Endothelial cell of umbilical vein (primary cell): ENCODE measurements around the gene PTPRF. TPM values are rescaled to one million over a fixed set of nuclear protein-coding genes. Genes with fewer than 3 reads are reported as not detected.

Experiments used
- BruUV-seq: library from RNA; stranded (reverse); fragments of 400-500 nt; replicated peaks from 2 replicates; lab custom pipeline; 2021; lab: Mats Ljungman, UMichigan
- CTCF ChIA-PET: fragments of 300-600, 350-600 bp; sonication (Branson Sonifier 250); formaldehyde crosslinking; loops from one replicate; lab custom pipeline; 2021; ENCODE audit warnings: antibody characterized with exemption, inconsistent platforms; lab: Charles Lee
- POLR2A ChIA-PET: fragments of 300-600, 350-600 bp; sonication (Branson Sonifier 250); formaldehyde crosslinking; loops from one replicate; lab custom pipeline; 2021; ENCODE audit warnings: antibody characterized with exemption, inconsistent platforms; lab: Charles Lee
- DNase-seq: peaks from one replicate; pipeline ENCODE4 v3.0.0-alpha.2; 2011; ENCODE audit warnings: low read depth, low spot score
- FAIRE-seq: peaks from 2 replicates; lab custom pipeline; 2011; peaks lifted over from hg19 to GRCh38; lab: Jason Lieb, UNC
- H2AFZ ChIP-seq: 2 replicates; pipeline ENCODE4 v1.6.0; 2012; ENCODE audit warnings: low read depth, low read length, control low read depth, inconsistent platforms
- H3K27ac ChIP-seq: 2 replicates; pipeline ENCODE4 v1.5.1; 2011; ENCODE audit warnings: low read depth, mild to moderate bottlenecking, control low read depth, low read length, moderate library complexity; ENCODE audit not compliant: insufficient read depth
- H3K27me3 ChIP-seq, 2 experiments: 2 replicates each; pipeline versions ENCODE4 v1.6.0 to v1.6.1; 2011; ENCODE audit warnings: low read length in 2 of 2, mixed read lengths in 1 of 2; ENCODE audit not compliant: control insufficient read depth in 2 of 2, insufficient read depth in 2 of 2
- H3K36me3 ChIP-seq, 2 experiments: 2 replicates in 1 of 2; 3 replicates in 1 of 2; pipeline ENCODE4 v1.5.1; 2011; ENCODE audit warnings: low read length in 2 of 2, mild to moderate bottlenecking in 1 of 2, moderate library complexity in 1 of 2; ENCODE audit not compliant: control insufficient read depth in 2 of 2, insufficient read depth in 2 of 2; ENCODE audit errors: extremely low read depth in 1 of 2
- H3K4me1 ChIP-seq: 3 replicates; pipeline ENCODE4 v1.5.1; 2011; ENCODE audit warnings: mild to moderate bottlenecking, low read length; ENCODE audit not compliant: control insufficient read depth, insufficient read depth; ENCODE audit errors: extremely low read depth
- H3K4me2 ChIP-seq: 2 replicates; pipeline ENCODE4 v1.6.1; 2011; ENCODE audit warnings: low read length, control low read depth, mixed read lengths; ENCODE audit not compliant: insufficient read depth
- H3K4me3 ChIP-seq, 3 experiments: fragments of 200-600 bp in 1 of 3; sonication (generic), shearing (Covaris generic) in 1 of 3; replicated peaks in 1 of 3; 2 replicates each; pipeline ENCODE4 v1.5.1; 2011 to 2016; ENCODE audit warnings: control low read depth in 3 of 3, low read length in 3 of 3, mild to moderate bottlenecking in 2 of 3, inconsistent platforms in 1 of 3, low read depth in 1 of 3, moderate library complexity in 1 of 3; ENCODE audit not compliant: insufficient read depth in 1 of 3
- H3K79me2 ChIP-seq: 2 replicates; pipeline ENCODE4 v1.6.0; 2012; ENCODE audit warnings: low read length, inconsistent platforms; ENCODE audit not compliant: control insufficient read depth, insufficient read depth
- H3K9ac ChIP-seq: replicated peaks from 2 replicates; pipeline ENCODE3; 2011; ENCODE audit warnings: low read length, control low read depth; ENCODE audit not compliant: insufficient read depth; ENCODE audit errors: extremely low read depth
- H3K9me1 ChIP-seq: replicated peaks from 3 replicates; pipeline ENCODE4 v1.6.0; 2011; ENCODE audit warnings: mild to moderate bottlenecking, low read length; ENCODE audit not compliant: control insufficient read depth, insufficient read depth; ENCODE audit errors: extremely low read depth
- H3K9me3 ChIP-seq: replicated peaks from 2 replicates; pipeline ENCODE4 v1.5.1; 2012; ENCODE audit warnings: low read length, inconsistent platforms; ENCODE audit not compliant: control insufficient read depth, insufficient read depth
- H4K20me1 ChIP-seq: replicated peaks from 2 replicates; pipeline ENCODE3; 2011; ENCODE audit warnings: mild to moderate bottlenecking, low read length; ENCODE audit not compliant: control insufficient read depth, insufficient read depth; ENCODE audit errors: extremely low read depth
- CTCF ChIP-seq, 2 donors: IDR thresholded peaks; 1 replicate in 1 of 2; 2 replicates in 1 of 2; pipeline ENCODE4 v1.5.1; 2011; ENCODE audit warnings: low read length in 2 of 2, mild to moderate bottlenecking in 2 of 2, moderate library complexity in 2 of 2, control low read depth in 1 of 2, inconsistent platforms in 1 of 2, low read depth in 1 of 2; ENCODE audit not compliant: insufficient read depth in 1 of 2; ENCODE audit errors: extremely low read depth in 1 of 2
- EZH2 ChIP-seq: IDR thresholded peaks from 2 replicates; pipeline ENCODE4 v1.6.1; 2012; ENCODE audit warnings: borderline replicate concordance, low read depth, mild to moderate bottlenecking, moderate library complexity, low read length, inconsistent platforms; ENCODE audit not compliant: severe bottlenecking
- FOS ChIP-seq: IDR thresholded peaks from 2 replicates; pipeline ENCODE4 v1.6.1; 2011; ENCODE audit warnings: mild to moderate bottlenecking, low read length, moderate library complexity, borderline replicate concordance; ENCODE audit not compliant: insufficient read depth
- GATA2 ChIP-seq: IDR thresholded peaks from 2 replicates; pipeline ENCODE4 v1.7.0; 2011; ENCODE audit warnings: low read depth, mild to moderate bottlenecking, moderate library complexity, mixed read lengths, low read length; ENCODE audit not compliant: insufficient read length, insufficient read depth
- JUN ChIP-seq: IDR thresholded peaks from 2 replicates; pipeline ENCODE4 v1.6.1; 2011; ENCODE audit warnings: borderline replicate concordance, low read depth; ENCODE audit not compliant: insufficient read length, insufficient read depth
- MAX ChIP-seq: IDR thresholded peaks from 2 replicates; pipeline ENCODE4 v1.6.1; 2011; ENCODE audit not compliant: insufficient read depth, insufficient read length
- MYC ChIP-seq: IDR thresholded peaks from one replicate; pipeline ENCODE4 v1.6.1; 2011; ENCODE audit warnings: mild to moderate bottlenecking, low read depth, low read length
- POLR2A ChIP-seq: IDR thresholded peaks from 2 replicates; pipeline ENCODE4 v1.6.1; 2012; ENCODE audit warnings: low read depth, mild to moderate bottlenecking, control low read depth, low read length
- POLR2AphosphoS5 ChIP-seq: IDR thresholded peaks from 2 replicates; pipeline ENCODE4 v1.6.1; 2012; ENCODE audit warnings: low read depth, mild to moderate bottlenecking, control low read depth, low read length, moderate library complexity; ENCODE audit not compliant: insufficient read depth
- dilution Hi-C: fragments of 300-500 bp; cut with MboI; formaldehyde crosslinking; loops from one replicate; pipeline ENCODE4 v1.15.0; 2019; ENCODE audit warnings: low sequenced_read_pairs; ENCODE audit not compliant: extremely low pct_ligation_motif_present
- intact Hi-C: fragments of 100-400 bp; cut with micrococcal nuclease; formaldehyde crosslinking; loops from one replicate; pipeline ENCODE4 v1.10.0; 2022
- polyA plus RNA-seq, 4 experiments: library from polyadenylated mRNA; depleted of rRNA in 3 of 4; stranded (reverse) in 3 of 4; unstranded in 1 of 4; fragments of >200 nt; gene quantifications; 2 replicates each; pipeline versions ENCODE4 v1.2.1 to v1.2.3, GENCODE V29; 2011 to 2012; ENCODE audit warnings: missing spikeins in 1 of 4
- total RNA-seq: library from RNA; stranded (reverse); gene quantifications from 2 replicates; pipeline ENCODE4 v1.2.3, GENCODE V29; 2021

The PTPRF gene
- total and polyA plus RNA-seq, 2 donors (not counting 3 experiments of a cell fraction or from before 2014, with no cell fraction given): 217 to 338 TPM

- FAIRE-seq (no peak), DNase-seq (no peak)
- Histone ChIP-seq H3K9ac (no peak overlapping the region), H3K27ac (no peak overlapping the region), H3K36me3 (peaks cover 8 to 26% of the 10 kb centered on the region in 2 experiments), H3K4me2 (no peak overlapping the region), H3K4me3 (no peak overlapping the region), H3K79me2 (peaks cover 3% of the 10 kb centered on the region), H3K4me1 (no peaks in the 10 kb centered on the region), H2AFZ (no peak overlapping the region), H3K9me3 (no peaks in the 10 kb centered on the region), H3K27me3 (no peaks in the 10 kb centered on the region), H4K20me1 (no peaks in the 10 kb centered on the region), H3K9me1 (no peaks in the 10 kb centered on the region)
- dilution Hi-C loops (no loop called here), intact Hi-C loops (no loop called here)
- ChIA-PET CTCF (interaction anchor here (0.6 kb wide), 1 partner anchor 22 kb away, joined by 3 read pairs; no protein-coding TSS in a partner anchor), POLR2A (no interaction called here)
- no peak for TF ChIP-seq MAX
- TF ChIP-seq MYC: no peak
- no peak for TF ChIP-seq POLR2AphosphoS5
- no peak for TF ChIP-seq FOS
- no peak for TF ChIP-seq JUN
- no peak for TF ChIP-seq GATA2
- no peak for TF ChIP-seq POLR2A
- no peak for TF ChIP-seq CTCF (IDR thresholded peaks at IDR 0.05; ENCODE audit: extremely low read depth in 1 of 2, insufficient read depth in 1 of 2, low read depth in 1 of 2, low read length in 2 of 2)
- TF ChIP-seq EZH2: no peak
- no TSS peak for BruUV-seq
These were observed 21.5 kb downstream of the PTPRF start for GRCh38 chr1:43552059-43552742.
